Raji (cell line): ENCODE results near the gene STARD3.

Source experiments
- POLR2A ChIP-seq: IDR thresholded peaks from 2 replicates; pipeline ENCODE4 v1.6.1; 2011; ENCODE audit warnings: low read depth, low read length, control low read depth; ENCODE audit not compliant: insufficient read depth

The STARD3 gene

GRCh38 chr17:39636587-39636926 is 387 bp upstream of the STARD3 start:
- TF ChIP-seq POLR2A: no peak

DNA sequence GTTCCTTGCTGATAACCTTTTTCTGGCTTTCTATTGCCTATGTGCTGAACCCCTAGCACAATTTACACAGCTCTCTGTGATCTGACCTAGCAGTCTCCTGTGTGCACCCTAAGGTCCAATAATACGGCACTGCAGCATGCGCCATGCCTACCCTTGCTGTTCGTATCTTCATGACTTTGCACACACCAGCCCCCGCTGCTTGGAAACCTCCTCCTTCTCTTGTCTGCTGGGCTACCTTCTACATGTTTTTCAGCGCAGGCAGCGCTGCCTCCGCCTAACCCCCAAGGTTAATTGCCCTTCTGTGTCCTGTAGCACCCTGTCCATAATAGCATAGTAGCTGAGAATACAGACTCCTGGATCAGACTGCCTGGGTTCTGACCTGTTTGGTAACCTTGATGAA is 1.4 kb downstream of the STARD3 start:
- no peak for TF ChIP-seq POLR2A

DNA sequence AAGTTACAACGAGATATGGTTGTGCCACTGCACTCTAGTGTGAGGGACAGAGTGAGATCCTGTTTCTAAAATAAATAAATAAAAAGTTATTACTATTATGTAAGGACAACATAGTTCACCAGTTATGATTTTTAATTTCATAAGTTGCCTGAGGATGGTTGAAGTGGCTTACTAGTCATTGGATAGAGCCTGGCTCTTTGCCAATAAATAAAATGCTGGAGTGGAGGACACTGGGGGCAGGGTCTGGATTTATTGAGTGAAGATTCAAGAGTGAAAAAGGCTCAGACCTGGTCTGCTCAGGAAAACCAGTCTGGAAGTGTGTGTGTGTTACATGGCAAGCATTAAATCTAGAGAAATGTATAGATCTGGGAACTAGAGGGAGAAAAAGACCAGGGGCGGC is 2.1 kb downstream of the STARD3 start:
- no peak for TF ChIP-seq POLR2A

DNA sequence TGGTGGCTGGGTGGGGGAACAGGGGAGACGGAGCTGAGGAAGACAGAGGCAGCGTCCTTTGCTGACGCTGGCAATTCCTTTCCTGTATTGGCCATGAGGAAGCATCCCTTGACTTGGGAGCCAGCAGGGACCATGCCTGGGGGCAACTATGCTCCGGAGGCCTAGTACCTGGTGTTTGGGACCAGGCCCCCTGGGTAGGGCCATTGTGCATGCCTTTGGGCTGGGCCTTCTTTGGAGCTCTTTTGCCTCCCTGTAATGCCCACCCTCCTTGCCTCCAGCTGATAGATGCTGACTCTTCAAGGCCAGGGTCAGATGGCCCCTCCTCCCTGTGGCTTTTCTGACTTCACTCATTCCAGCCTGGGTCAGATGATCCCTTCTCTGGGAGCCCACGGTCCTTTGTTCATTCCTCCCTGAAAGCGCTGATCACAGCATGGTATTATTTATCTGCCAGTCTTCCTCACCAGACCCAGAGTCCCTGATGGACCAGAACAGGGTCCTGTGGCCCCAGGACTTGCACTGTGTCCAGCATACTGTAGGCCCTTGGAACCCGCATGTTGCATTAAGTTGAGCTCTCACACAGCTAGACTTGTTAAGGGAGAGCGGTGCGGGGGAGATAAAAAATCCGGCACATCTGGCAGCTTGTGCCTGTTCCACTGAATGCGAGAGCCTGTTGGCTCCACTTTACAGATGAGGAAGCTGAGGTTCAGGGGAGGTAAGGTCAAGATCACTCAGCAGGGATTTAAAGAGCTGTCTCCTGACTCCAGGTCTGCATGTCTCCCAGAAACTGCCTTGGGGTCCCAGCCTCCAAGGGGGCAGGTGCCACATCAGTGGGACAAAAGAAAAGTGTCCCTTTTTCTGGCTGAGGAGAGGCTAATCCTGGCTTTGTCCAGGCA is 2.9 kb downstream of the STARD3 start:
- TF ChIP-seq POLR2A: no peak

- TF ChIP-seq POLR2A: no peak
These were observed 3.7 kb downstream of the STARD3 start for GRCh38 chr17:39640591-39641031.

DNA sequence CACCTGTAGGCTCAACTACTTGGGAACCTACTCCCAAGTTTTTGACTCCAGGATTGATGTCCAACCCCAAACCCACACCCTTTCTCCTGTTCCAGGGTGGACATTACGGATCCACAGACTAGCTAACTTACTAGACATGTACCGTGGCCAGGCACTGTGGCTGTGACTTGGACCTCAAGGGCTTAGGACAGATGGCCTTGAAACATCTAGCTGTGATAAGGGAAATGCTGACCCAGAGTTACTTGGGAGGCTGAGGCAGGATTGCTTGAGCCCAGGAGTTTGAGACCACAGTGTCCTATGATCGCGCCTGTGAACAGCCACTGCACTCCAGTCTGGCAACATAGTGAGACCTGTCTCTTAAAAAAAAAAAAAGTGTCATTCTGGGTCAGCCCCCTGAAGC is 4.2 kb downstream of the STARD3 start:
- no peak for TF ChIP-seq POLR2A

DNA sequence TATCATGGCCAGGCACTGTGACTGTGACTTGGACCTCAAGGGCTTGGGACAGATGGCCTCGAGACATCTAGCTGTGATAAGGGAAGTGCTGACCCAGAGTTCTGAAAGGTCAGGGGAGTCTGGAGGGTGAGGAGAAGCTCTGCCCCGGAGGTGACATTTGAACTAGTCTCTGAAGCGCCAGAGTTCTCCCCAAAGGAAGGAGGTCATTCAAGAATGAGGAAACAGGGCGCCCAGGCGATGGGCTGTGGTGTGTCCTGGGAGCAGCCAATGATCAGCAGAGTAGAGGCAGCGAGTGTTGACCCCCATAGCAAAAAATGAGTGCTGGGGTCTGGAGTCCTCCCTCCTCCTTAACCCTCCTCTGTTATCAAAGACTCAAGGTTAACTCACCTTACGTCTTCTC is 4.9 kb downstream of the STARD3 start:
- no peak for TF ChIP-seq POLR2A

DNA sequence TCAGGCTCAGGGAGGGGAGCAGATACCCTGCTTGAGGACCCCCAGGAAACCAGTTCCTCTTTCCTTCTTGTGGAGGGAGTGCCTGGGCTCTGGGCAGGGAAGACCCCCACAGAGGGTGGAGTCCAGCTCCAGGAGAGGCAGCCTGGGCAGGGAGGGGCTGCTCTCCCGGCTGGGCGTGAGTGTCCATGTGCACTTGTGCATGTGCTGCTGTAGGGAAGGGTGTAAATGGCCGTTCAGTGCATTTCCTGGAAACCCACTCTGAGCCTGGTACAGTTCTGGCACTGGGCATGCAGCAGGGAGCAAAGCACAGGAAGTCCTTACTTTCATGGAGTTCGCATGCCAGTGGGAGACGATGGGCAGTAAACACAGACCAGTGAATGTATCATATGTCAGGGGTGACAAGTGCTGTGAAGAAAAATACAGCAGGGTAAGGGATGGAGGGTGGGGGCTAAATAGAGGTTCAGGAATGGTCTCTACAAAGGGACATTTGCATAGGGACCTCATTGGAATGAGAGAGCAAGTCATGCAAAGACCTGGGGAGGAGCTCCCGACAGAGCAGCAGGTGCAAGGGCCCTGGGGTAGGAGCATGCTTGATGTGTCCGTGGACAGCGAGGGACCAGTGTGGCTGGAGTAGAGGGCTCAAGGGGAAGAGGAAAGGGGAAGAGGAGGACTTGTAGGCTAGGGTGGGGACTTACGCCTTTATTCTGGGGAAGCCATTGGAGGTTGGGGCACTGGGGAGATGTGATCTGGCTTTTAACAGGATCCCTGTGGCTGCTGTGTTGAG is 5.5 kb downstream of the STARD3 start:
- no peak for TF ChIP-seq POLR2A

GRCh38 chr17:39643271-39643670 is 6.3 kb downstream of the STARD3 start:
- no peak for TF ChIP-seq POLR2A

DNA sequence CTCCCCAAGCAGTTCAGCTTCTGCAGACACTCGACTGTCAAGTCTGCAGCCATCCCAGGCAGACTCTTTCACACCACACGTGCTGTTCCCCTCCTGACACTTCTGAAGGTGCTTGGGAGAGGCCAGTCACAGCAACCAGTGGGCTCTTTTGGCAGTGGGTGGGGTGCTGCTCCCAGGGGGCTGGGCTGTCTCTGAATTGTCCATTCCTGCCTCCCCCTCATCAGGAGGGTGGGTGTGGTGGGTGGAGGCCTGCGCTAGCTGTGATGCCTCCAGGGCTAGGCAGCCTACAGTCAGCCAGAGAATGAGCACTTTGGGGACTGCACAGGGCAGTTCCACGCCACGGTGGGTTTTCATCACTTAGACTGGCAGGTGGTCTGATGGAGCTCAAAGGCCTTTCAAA is 10.3 kb downstream of the STARD3 start:
- no peak for TF ChIP-seq POLR2A

- no peak for TF ChIP-seq POLR2A
These were observed 11.8 kb downstream of the STARD3 start for GRCh38 chr17:39648616-39649366.

GRCh38 chr17:39650121-39650579 is 13.2 kb downstream of the STARD3 start:
- TF ChIP-seq POLR2A: no peak

- no peak for TF ChIP-seq POLR2A
These were observed 15.1 kb downstream of the STARD3 start for GRCh38 chr17:39651923-39652586.

DNA sequence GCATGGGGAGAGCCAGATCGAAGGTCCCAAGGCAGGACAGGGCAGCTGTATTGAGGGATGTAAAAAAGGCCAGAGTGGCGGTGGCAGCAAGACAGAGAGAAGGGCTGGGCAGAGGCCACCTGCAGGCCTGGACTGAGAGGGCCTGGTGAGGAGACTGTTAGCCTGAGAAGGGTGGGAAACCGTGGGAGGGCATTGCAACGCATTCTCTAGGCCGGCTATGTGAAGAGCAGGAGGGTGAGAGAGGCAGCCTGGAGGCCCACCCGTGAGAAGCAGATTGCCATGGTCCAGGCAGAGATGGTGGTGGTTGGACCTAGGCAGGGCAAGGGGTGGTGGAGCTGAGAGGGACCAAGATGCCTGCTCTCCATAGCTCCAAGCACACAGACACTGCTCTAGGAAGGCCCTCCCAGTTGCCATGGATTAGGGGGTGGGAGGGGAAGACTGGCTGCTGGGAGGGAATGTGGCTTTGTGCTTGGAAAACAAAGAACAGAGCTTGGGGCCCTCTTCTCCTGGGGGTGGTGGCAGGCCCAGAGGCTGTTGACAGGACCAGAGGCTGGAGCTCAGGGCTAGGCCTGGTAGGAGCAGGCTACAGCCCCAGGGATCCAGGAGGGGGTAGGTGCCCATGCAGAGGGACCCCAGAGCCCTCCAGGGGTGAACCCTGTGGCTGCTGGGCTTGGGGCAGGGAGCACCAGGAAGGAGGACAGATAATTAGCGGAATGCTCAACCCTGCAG is 15.8 kb downstream of the STARD3 start:
- TF ChIP-seq POLR2A: no peak

DNA sequence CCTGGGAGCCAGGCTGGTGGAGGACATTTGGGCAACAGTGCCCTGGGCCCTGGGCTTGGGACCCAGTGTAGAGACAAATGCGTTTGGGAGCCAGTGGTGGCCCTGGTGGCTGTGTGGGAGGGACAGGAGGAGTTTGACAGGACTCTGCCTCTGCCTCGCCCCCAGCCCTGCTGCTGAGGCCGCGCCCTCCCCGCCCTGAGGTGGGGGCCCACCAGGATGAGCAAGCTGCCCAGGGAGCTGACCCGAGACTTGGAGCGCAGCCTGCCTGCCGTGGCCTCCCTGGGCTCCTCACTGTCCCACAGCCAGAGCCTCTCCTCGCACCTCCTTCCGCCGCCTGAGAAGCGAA is 16.3 kb downstream of the STARD3 start:
- TF ChIP-seq POLR2A: no peak
